B cell (primary cell): ENCODE measurements around the gene CHD8. TPM values are rescaled to one million over a fixed set of nuclear protein-coding genes. Genes with fewer than 3 reads are reported as not detected.

ENCODE experiments used
- ATAC-seq: fragments of 200-7000 bp; cut with Tn5 transposase; one replicate; pipeline ENCODE4 v1.10.0; 2021; ENCODE audit warnings: low read depth, mild to moderate bottlenecking, moderate number of reproducible peaks, moderate library complexity
- CTCF ChIA-PET: fragments of 350-600 bp; sonication (Branson Sonifier 250); formaldehyde crosslinking; loops from one replicate; lab custom pipeline; 2021; ENCODE audit warnings: antibody characterized with exemption, inconsistent platforms; lab: Charles Lee
- POLR2A ChIA-PET: fragments of 350-600 bp; sonication (Branson Sonifier 250); formaldehyde crosslinking; loops from one replicate; lab custom pipeline; 2021; ENCODE audit warnings: antibody characterized with exemption; lab: Charles Lee
- DNase-seq: peaks from one replicate; pipeline ENCODE4 v3.0.0; 2013
- H2AFZ ChIP-seq: 2 replicates; pipeline ENCODE4 v1.6.1; 2012; ENCODE audit warnings: mild to moderate bottlenecking, low read depth, low read length; ENCODE audit not compliant: insufficient read depth, poor library complexity, severe bottlenecking
- H3K27ac ChIP-seq, 2 donors: 1 replicate in 1 of 2; 2 replicates in 1 of 2; pipeline ENCODE4 v1.5.1; 2012 to 2013; ENCODE audit warnings: low read length in 2 of 2, mild to moderate bottlenecking in 2 of 2, moderate library complexity in 1 of 2
- H3K27me3 ChIP-seq, 4 experiments: fragments of 200-600 bp in 1 of 4; sonication (generic) in 1 of 4; replicated peaks in 1 of 4; 1 replicate in 2 of 4; 2 replicates in 2 of 4; pipeline versions ENCODE4 v1.6.1 to v1.7.0; 2013 to 2016; ENCODE audit warnings: low read length in 3 of 4, mild to moderate bottlenecking in 2 of 4, mixed read lengths in 1 of 4, moderate library complexity in 1 of 4; ENCODE audit not compliant: insufficient read depth in 4 of 4, control insufficient read depth in 3 of 4; ENCODE audit errors: control extremely low read depth in 1 of 4
- H3K36me3 ChIP-seq, 2 experiments: replicated peaks in 1 of 2; 1 replicate in 1 of 2; 2 replicates in 1 of 2; pipeline versions ENCODE4 v1.6.1 to v1.7.1; 2013; ENCODE audit warnings: low read length in 1 of 2; ENCODE audit not compliant: insufficient read depth in 2 of 2, control insufficient read depth in 1 of 2; ENCODE audit errors: control extremely low read depth in 1 of 2, extremely low read depth in 1 of 2
- H3K4me1 ChIP-seq, 2 donors: fragments of 200-600 bp in 1 of 2; sonication (generic) in 1 of 2; 1 replicate in 1 of 2; 2 replicates in 1 of 2; pipeline versions ENCODE4 v1.5.1 to v1.6.1; 2013 to 2017; ENCODE audit warnings: low read length in 2 of 2; ENCODE audit not compliant: control insufficient read depth in 2 of 2, insufficient read depth in 2 of 2
- H3K4me2 ChIP-seq: replicated peaks from 2 replicates; pipeline ENCODE3; 2012; ENCODE audit warnings: mild to moderate bottlenecking, low read depth, low read length; ENCODE audit not compliant: poor library complexity, severe bottlenecking
- H3K4me3 ChIP-seq, 5 experiments: fragments of 200-600 bp in 1 of 5; sonication (generic) in 1 of 5; 1 replicate in 3 of 5; 2 replicates in 2 of 5; pipeline versions ENCODE4 v1.5.1 to v1.7.0; 2011 to 2016; ENCODE audit warnings: low read length in 4 of 5, mild to moderate bottlenecking in 4 of 5, low read depth in 2 of 5, control low read depth in 1 of 5, moderate library complexity in 1 of 5; ENCODE audit not compliant: insufficient read depth in 1 of 5; ENCODE audit errors: control extremely low read depth in 1 of 5, extremely low read depth in 1 of 5
- H3K79me2 ChIP-seq: fragments of 200-600 bp; sonication (generic); one replicate; pipeline ENCODE4 v1.6.0; 2016; ENCODE audit warnings: low read length; ENCODE audit not compliant: control insufficient read depth, insufficient read depth
- H3K9ac ChIP-seq: fragments of 200-600 bp; sonication (generic); 2 replicates; pipeline ENCODE4 v1.6.1; 2017; ENCODE audit warnings: mild to moderate bottlenecking, low read length, moderate library complexity
- H3K9me3 ChIP-seq, 3 donors: one replicate each; pipeline versions ENCODE4 v1.6.1 to v1.7.1; 2013; ENCODE audit warnings: low read length in 2 of 3; ENCODE audit not compliant: control insufficient read depth in 2 of 3, insufficient read depth in 1 of 3; ENCODE audit errors: control extremely low read depth in 1 of 3
- H4K20me1 ChIP-seq: 2 replicates; pipeline ENCODE4 v1.6.0; 2012; ENCODE audit warnings: mild to moderate bottlenecking, low read length; ENCODE audit not compliant: insufficient read depth, control insufficient read depth, poor library complexity, severe bottlenecking
- H3K27ac Mint-ChIP-seq: one replicate; pipeline ENCODE4 v1.8.0; 2021; ENCODE audit warnings: mixed read lengths
- H3K27me3 Mint-ChIP-seq: one replicate; pipeline ENCODE4 v1.8.0; 2021; ENCODE audit warnings: mixed read lengths
- H3K4me1 Mint-ChIP-seq: one replicate; pipeline ENCODE4 v1.8.0; 2021; ENCODE audit warnings: mixed read lengths
- H3K4me3 Mint-ChIP-seq: one replicate; pipeline ENCODE4 v1.8.0; 2021; ENCODE audit warnings: mixed read lengths
- H3K9me3 Mint-ChIP-seq: one replicate; pipeline ENCODE4 v1.8.0; 2022; ENCODE audit warnings: mixed read lengths; ENCODE audit not compliant: insufficient read depth
- EZH2 ChIP-seq: IDR thresholded peaks from 2 replicates; pipeline ENCODE4 v1.6.1; 2012; ENCODE audit warnings: borderline replicate concordance, low read depth, mild to moderate bottlenecking, moderate library complexity, low read length; ENCODE audit not compliant: insufficient read depth, poor library complexity, severe bottlenecking
- WGBS: methylation state at CpG from one replicate; pipeline ENCODE4 v1.1.5; 2013; ENCODE audit warnings: missing lambda C conversion rate; ENCODE audit not compliant: insufficient coverage; 5-methylcytosine and 5-hydroxymethylcytosine counted together
- intact Hi-C: fragments of 100-400 bp; cut with micrococcal nuclease; formaldehyde crosslinking; loops from one replicate; pipeline ENCODE4 v1.10.0; 2022
- polyA plus RNA-seq: library from polyadenylated mRNA; depleted of rRNA; stranded (reverse); fragments of >200 nt; gene quantifications from 2 replicates; pipeline ENCODE4 v1.2.3, GENCODE V29; 2012
- total RNA-seq, 2 donors: library from RNA; stranded (reverse); fragments of 120-200 nt in 1 of 2; gene quantifications; 1 replicate in 1 of 2; 2 replicates in 1 of 2; pipeline versions ENCODE4 v1.2.3 to v1.2.4, GENCODE V29; 2013 to 2022
- TF ChIP-seq, protein P1 (sequence below): fragments of 200-600 bp; IDR thresholded peaks from one replicate; pipeline ENCODE4 v1.8.0; 2022; ENCODE audit warnings: antibody characterized with exemption, mild to moderate bottlenecking

The CHD8 gene
- total and polyA plus RNA-seq, 2 donors (not counting 1 experiment from before 2014, with no cell fraction given), result 43.5 to 155 TPM

GRCh38 chr14:21476523-21476924 lies 20.6 kb upstream of the CHD8 start:
- ATAC-seq (peak; percentile 53), DNase-seq (no peak)
- H3K36me3 ChIP-seq, result peaks cover 0 to 3% of the 10 kb centered on the region in 2 experiments
- Mint-ChIP-seq H3K4me3 (peak overlapping the region; percentile 98), H3K27ac (peak overlapping the region; percentile 94), H3K27me3 (no peaks in the 10 kb centered on the region), H3K4me1 (peaks cover 33% of the 10 kb centered on the region), H3K9me3 (no peaks in the 10 kb centered on the region)
- ChIA-PET POLR2A (interaction anchor here (0.7 to 2.8 kb wide), 6 partner anchors 21 to 1410 kb away, joined by 3 to 21 read pairs (median 6); partner anchors contain the start of genes CHD8, METTL3 and SALL2), CTCF (interaction anchor here (1.0 to 3.5 kb wide), 10 partner anchors 10 to 80 kb away, joined by 3 to 25 read pairs (median 6); partner anchors contain the start of genes CHD8 and METTL3)
- no peaks in the 10 kb centered on the region for H3K27me3 ChIP-seq
- peak overlapping the region; percentile 43 to 94 for H3K27ac ChIP-seq
- peak overlapping the region; percentile 93 for H2AFZ ChIP-seq
- peak overlapping the region; percentile 66 to 99 (median 81) for H3K4me3 ChIP-seq
- TF ChIP-seq, protein P1, sequence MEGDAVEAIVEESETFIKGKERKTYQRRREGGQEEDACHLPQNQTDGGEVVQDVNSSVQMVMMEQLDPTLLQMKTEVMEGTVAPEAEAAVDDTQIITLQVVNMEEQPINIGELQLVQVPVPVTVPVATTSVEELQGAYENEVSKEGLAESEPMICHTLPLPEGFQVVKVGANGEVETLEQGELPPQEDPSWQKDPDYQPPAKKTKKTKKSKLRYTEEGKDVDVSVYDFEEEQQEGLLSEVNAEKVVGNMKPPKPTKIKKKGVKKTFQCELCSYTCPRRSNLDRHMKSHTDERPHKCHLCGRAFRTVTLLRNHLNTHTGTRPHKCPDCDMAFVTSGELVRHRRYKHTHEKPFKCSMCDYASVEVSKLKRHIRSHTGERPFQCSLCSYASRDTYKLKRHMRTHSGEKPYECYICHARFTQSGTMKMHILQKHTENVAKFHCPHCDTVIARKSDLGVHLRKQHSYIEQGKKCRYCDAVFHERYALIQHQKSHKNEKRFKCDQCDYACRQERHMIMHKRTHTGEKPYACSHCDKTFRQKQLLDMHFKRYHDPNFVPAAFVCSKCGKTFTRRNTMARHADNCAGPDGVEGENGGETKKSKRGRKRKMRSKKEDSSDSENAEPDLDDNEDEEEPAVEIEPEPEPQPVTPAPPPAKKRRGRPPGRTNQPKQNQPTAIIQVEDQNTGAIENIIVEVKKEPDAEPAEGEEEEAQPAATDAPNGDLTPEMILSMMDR, result no peak
- TF ChIP-seq EZH2, result no peak
- no peaks in the 10 kb centered on the region for H3K9me3 ChIP-seq
- H3K9ac ChIP-seq, result peak overlapping the region; percentile 92
- H3K4me1 ChIP-seq, result peaks cover 15 to 21% of the 10 kb centered on the region in 2 donors
- under 1% methylated on average over 23 of the region's 27 CpGs for WGBS
- H3K79me2 ChIP-seq, result peaks cover 48% of the 10 kb centered on the region
- intact Hi-C loops, result loop anchor here (2.0 kb wide), 1 partner anchor 80 kb away; no protein-coding TSS in a partner anchor
- H3K4me2 ChIP-seq, result peak overlapping the region; percentile 96
- H4K20me1 ChIP-seq, result no peaks in the 10 kb centered on the region
